ENCODE results near the gene GAB3.

Gene GAB3

GRCh38 chrX:154737136-154737535, 13.7 kb downstream of the GAB3 start:
- in situ Hi-C loops (cut with HindIII; ENCODE audit: low sequenced_read_pairs): no loop called here
- DNase-seq (ENCODE audit: low read depth): no peak
- no peak for TF ChIP-seq CTCF (IDR thresholded peaks at IDR 0.05; ENCODE audit: low read depth, low read length, missing control alignments)
- no peak overlapping the region for H3K4me3 ChIP-seq (ENCODE audit: low read depth, low read length)

- no peak for TF ChIP-seq CTCF (IDR thresholded peaks at IDR 0.05; ENCODE audit: low read depth, low read length, missing control alignments)
- in situ Hi-C loops (cut with HindIII; ENCODE audit: low sequenced_read_pairs): no loop called here
- no peak for DNase-seq (ENCODE audit: low read depth)
- H3K4me3 ChIP-seq (ENCODE audit: low read depth, low read length): no peak overlapping the region
These were observed 15.0 kb downstream of the GAB3 start for GRCh38 chrX:154735695-154736393.

GRCh38 chrX:154734061-154734781, 16.7 kb downstream of the GAB3 start:
- in situ Hi-C loops (cut with HindIII; ENCODE audit: low sequenced_read_pairs): no loop called here
- TF ChIP-seq CTCF (IDR thresholded peaks at IDR 0.05; ENCODE audit: low read depth, low read length, missing control alignments): no peak
- no peak overlapping the region for H3K4me3 ChIP-seq (ENCODE audit: low read depth, low read length)
- DNase-seq (ENCODE audit: low read depth): no peak

- in situ Hi-C loops (cut with HindIII; ENCODE audit: low sequenced_read_pairs): no loop called here
- no peak for DNase-seq (ENCODE audit: low read depth)
- no peak overlapping the region for H3K4me3 ChIP-seq (ENCODE audit: low read depth, low read length)
- no peak for TF ChIP-seq CTCF (IDR thresholded peaks at IDR 0.05; ENCODE audit: low read depth, low read length, missing control alignments)
These were observed 17.8 kb downstream of the GAB3 start for GRCh38 chrX:154733066-154733425.

GRCh38 chrX:154732421-154733065, 18.3 kb downstream of the GAB3 start:
- TF ChIP-seq CTCF (IDR thresholded peaks at IDR 0.05; ENCODE audit: low read depth, low read length, missing control alignments): no peak
- in situ Hi-C loops (cut with HindIII; ENCODE audit: low sequenced_read_pairs): no loop called here
- no peak overlapping the region for H3K4me3 ChIP-seq (ENCODE audit: low read depth, low read length)
- no peak for DNase-seq (ENCODE audit: low read depth)

GRCh38 chrX:154731881-154732280, 19.0 kb downstream of the GAB3 start:
- no peak for DNase-seq (ENCODE audit: low read depth)
- TF ChIP-seq CTCF (IDR thresholded peaks at IDR 0.05; ENCODE audit: low read depth, low read length, missing control alignments): no peak

More at GRCh38 chrX:154731881-154732280, 19.0 kb downstream of the GAB3 start:
- in situ Hi-C loops (cut with HindIII; ENCODE audit: low sequenced_read_pairs): no loop called here
- H3K4me3 ChIP-seq (ENCODE audit: low read depth, low read length): no peak overlapping the region

Data from astrocyte of the cerebellum (primary cell).